Measurements from ENCODE around the gene NBEAL2.
"Not testable (repeated sequence)": the region's sequence is repeated elsewhere in the genome, so short reads cannot be mapped to it uniquely, and the experiment has no call there.

The NBEAL2 gene

DNA sequence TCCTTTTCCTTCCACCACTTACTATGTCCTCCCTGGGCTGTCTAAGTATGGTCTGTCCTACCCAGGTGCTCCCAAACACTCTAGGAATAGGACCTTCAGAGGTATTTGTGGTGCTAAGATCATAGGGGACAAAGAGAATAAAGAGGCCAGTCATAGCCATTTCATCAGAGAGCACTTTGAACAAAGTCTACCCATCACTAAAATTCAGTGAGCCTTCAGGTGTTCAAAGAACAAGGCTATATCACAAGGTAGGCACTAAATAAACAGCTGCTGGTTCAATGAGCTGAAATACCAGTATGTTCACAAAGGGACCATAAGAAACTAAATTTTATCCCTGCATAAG is 38.8 kb downstream of the NBEAL2 start:
- H3K4me3 ChIP-seq (ENCODE audit: low read depth, low read length) = no peak overlapping the region
- DNase-seq (ENCODE audit: low read depth) = no peak
- TF ChIP-seq, protein P1, sequence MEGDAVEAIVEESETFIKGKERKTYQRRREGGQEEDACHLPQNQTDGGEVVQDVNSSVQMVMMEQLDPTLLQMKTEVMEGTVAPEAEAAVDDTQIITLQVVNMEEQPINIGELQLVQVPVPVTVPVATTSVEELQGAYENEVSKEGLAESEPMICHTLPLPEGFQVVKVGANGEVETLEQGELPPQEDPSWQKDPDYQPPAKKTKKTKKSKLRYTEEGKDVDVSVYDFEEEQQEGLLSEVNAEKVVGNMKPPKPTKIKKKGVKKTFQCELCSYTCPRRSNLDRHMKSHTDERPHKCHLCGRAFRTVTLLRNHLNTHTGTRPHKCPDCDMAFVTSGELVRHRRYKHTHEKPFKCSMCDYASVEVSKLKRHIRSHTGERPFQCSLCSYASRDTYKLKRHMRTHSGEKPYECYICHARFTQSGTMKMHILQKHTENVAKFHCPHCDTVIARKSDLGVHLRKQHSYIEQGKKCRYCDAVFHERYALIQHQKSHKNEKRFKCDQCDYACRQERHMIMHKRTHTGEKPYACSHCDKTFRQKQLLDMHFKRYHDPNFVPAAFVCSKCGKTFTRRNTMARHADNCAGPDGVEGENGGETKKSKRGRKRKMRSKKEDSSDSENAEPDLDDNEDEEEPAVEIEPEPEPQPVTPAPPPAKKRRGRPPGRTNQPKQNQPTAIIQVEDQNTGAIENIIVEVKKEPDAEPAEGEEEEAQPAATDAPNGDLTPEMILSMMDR (IDR thresholded peaks at IDR 0.05; ENCODE audit: control insufficient read depth, extremely low read depth, insufficient read depth) = no peak

DNA sequence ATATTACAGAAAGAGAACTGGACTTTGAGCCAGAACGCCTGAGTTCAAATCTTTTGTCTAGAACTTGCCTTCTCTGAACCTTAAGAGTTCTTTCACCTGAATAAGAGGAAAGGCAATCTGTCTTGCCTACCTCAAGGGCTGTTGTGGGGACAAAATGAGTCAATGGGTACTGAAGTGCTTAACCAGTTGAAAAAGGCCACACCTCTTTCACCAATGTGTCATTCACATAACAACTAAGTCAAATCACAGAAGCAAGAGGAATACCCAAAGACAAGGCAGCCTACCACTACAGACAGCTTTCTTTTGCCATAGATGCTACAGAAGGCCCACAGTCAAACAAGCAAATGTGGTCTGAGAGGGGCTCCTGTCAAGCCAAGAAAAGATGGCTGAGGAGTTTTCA is 39.7 kb downstream of the NBEAL2 start:
- no peak overlapping the region for H3K4me3 ChIP-seq (ENCODE audit: low read depth, low read length)
- DNase-seq (ENCODE audit: low read depth) = no peak

DNA sequence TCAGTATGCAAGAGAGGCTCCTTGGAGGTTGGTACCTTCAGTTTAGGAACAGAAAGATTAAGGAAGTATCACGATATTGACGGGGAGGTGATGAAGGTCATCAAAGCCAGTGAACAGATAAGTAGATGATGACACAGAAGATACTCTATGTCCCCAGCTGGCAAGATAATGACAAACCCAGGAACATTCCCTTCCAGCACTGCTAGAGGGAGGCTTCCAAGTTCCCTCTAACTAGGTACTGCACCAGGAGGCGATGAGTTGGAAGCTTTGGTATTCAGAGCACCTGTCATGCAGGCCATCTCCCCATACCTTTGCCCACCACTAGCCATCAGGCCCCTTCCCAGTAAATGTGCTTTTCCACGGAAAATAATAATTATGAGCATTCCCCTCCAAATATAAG is 40.8 kb downstream of the NBEAL2 start:
- H3K4me3 ChIP-seq (ENCODE audit: low read depth, low read length) = no peak overlapping the region
- no peak for DNase-seq (ENCODE audit: low read depth)
- TF ChIP-seq, protein P1 (IDR thresholded peaks at IDR 0.05; ENCODE audit: control insufficient read depth, extremely low read depth, insufficient read depth) = no peak

More for the DNA sequence above, 39.7 kb downstream of the NBEAL2 start:
- TF ChIP-seq, protein P1 (IDR thresholded peaks at IDR 0.05; ENCODE audit: control insufficient read depth, extremely low read depth, insufficient read depth) = no peak

DNA sequence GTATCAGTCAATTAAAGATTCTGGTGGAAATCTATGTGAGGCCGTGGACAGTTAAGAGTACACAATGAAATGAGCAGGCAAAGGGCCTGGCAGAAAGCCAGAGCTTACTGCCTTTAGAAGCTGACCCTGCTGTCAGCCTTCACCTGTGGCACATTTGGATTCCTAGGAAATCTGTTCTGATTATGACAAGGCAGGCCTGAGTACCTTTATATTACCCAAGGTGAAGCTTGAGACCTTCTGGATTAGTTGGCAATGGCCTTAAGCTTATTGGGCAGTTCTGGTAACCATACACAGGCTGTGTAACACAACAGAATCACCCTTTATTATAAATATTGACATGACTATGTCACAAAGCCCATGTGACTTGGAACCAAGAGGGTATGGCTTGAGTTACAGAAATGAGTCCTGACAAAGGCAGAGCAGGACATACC is 43.2 kb downstream of the NBEAL2 start:
- peak; percentile 64 for DNase-seq (ENCODE audit: low read depth)
- no peak overlapping the region for H3K4me3 ChIP-seq (ENCODE audit: low read depth, low read length)
- TF ChIP-seq, protein P1 (IDR thresholded peaks at IDR 0.05; ENCODE audit: control insufficient read depth, extremely low read depth, insufficient read depth) = no peak

DNA sequence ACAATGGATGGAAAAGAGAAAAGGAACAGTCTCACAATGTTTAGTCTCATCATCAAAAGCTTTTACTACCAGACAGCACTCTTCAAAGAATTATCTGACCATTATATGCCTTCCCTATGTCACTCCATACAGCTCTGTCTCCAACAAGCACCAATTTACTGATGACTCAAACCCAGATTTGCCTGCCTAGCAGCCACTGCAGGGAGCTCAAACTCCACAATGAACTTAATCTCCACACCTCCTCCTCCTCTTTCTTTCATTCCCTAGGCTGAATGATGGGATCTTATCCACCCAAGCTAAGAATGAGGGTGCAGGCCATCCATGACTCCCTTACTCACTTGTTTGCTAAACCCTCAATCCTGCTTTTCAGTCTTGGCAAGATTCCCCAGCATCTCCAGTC is 45.5 kb downstream of the NBEAL2 start:
- H3K4me3 ChIP-seq (ENCODE audit: low read depth, low read length) = no peak overlapping the region
- DNase-seq (ENCODE audit: low read depth) = no peak
- TF ChIP-seq, protein P1 (IDR thresholded peaks at IDR 0.05; ENCODE audit: control insufficient read depth, extremely low read depth, insufficient read depth) = peak; percentile 34

DNA sequence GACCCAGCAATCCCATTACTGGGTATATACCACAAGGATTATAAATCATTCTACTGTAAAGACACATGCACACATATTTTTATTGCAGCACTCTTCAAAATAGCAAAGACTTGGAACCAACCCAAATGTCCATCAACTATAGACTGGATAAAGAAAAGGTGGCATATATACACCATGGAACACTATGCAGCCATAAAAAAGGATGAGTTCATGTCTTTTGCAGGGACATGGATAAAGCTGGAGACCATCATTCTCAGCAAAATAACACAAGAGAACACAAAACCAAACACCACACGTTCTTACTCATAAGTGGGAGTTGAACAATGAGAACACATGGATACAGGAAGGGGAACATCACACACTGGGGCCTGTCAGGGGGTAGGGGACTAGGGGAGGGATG is 47.0 kb downstream of the NBEAL2 start:
- H3K4me3 ChIP-seq (ENCODE audit: low read depth, low read length); DNase-seq (ENCODE audit: low read depth): not testable (repeated sequence)

DNA sequence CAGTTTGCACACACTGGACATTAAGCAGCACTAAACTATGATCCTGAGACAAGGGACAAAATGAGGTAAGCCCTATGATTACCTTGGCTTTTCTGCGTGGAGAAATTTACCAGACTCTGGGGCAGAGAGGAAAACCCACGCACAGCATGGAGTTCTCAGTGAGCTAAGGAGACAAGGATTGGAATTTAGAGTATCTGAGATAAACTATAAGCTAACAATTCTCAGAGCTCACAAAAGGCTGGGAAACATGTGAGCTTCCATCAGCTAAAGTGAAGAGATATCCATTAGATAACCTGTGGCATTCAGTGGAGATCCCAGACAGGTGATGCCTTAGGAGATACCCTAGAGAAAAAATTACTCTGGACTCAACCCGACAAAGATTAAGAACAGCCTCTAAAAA is 48.7 kb downstream of the NBEAL2 start:
- DNase-seq (ENCODE audit: low read depth) = no peak
- H3K4me3 ChIP-seq (ENCODE audit: low read depth, low read length) = no peak overlapping the region
- TF ChIP-seq, protein P1 (IDR thresholded peaks at IDR 0.05; ENCODE audit: control insufficient read depth, extremely low read depth, insufficient read depth) = no peak

Measured in LNCaP clone FGC (cell line).